AG04449 (cell line): ENCODE measurements around the gene LSM3.

Experiments used
- CTCF ChIA-PET: fragments of 350-600 bp; formaldehyde crosslinking; extraction: SDS; loops from one replicate; lab custom pipeline; 2021; ENCODE audit warnings: antibody characterized with exemption; lab: Yijun Ruan, JAX
- POLR2A ChIA-PET: fragments of 400-600, 350-600 bp; formaldehyde crosslinking; extraction: SDS; loops from one replicate; lab custom pipeline; 2020; ENCODE audit warnings: antibody characterized with exemption, inconsistent platforms; lab: Yijun Ruan, JAX
- DNase-seq: peaks from one replicate; pipeline ENCODE4 v3.0.0-alpha.2; 2010; ENCODE audit warnings: low read depth, low spot score
- H3K4me3 ChIP-seq: 2 replicates; pipeline ENCODE4 v1.5.1; 2011; ENCODE audit warnings: low read depth, mild to moderate bottlenecking, control low read depth, low read length
- TF ChIP-seq, protein P1 (sequence below): IDR thresholded peaks from one replicate; pipeline ENCODE4 v1.5.1; 2011; ENCODE audit warnings: mild to moderate bottlenecking, moderate library complexity, low read length, control low read depth, inconsistent platforms; ENCODE audit not compliant: insufficient read depth; ENCODE audit errors: missing control alignments

The LSM3 gene

DNA sequence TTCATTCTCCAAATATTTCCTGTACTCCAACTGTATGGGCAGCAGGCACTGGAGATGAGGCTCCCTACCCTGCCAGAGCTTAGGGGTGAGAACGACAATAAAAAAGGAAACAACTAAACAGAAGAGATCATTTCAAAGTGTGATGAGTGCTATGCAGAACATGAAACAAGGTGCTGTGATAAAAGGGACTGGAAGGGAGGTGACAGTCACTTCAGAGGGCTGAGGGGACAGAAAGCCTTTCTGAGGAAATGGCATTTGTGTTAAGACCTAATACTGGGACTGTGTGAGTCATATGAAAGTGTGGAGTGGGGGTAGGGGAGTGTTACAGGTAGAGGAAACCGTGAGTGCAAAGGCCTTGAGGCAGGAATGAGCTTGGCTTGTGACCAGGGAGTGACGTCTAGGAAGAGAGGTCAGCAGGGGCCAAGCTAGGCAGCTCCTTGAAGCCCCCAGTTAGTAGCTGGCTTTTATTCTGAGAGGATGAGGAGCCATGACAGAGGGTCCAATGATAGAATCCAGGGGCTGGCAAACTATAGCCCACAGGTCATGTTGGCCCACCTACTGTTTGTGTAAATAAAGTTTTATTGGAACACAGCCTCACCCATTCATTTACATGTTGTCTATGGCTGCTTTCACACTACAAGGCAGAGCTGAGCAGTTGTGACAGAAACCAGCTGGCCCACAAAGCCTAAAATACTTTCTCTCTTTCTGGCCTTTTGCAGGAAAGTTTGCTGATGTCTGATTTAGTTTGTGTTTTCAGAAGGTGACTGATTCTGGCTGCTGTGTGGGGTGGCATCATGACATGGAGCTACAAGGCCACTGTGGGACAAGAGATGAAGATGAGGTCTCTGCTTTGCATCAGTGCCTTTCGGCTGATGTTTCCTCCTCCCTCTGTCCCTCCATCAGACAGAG is 56.6 kb downstream of the LSM3 start:
- ChIA-PET POLR2A (no interaction called here), CTCF (interaction anchor here (1.0 to 4.1 kb wide), 4 partner anchors 10 to 32 kb away, joined by 3 to 22 read pairs (median 10); no protein-coding TSS in a partner anchor)
- H3K4me3 ChIP-seq: no peak overlapping the region
- TF ChIP-seq, protein P1, sequence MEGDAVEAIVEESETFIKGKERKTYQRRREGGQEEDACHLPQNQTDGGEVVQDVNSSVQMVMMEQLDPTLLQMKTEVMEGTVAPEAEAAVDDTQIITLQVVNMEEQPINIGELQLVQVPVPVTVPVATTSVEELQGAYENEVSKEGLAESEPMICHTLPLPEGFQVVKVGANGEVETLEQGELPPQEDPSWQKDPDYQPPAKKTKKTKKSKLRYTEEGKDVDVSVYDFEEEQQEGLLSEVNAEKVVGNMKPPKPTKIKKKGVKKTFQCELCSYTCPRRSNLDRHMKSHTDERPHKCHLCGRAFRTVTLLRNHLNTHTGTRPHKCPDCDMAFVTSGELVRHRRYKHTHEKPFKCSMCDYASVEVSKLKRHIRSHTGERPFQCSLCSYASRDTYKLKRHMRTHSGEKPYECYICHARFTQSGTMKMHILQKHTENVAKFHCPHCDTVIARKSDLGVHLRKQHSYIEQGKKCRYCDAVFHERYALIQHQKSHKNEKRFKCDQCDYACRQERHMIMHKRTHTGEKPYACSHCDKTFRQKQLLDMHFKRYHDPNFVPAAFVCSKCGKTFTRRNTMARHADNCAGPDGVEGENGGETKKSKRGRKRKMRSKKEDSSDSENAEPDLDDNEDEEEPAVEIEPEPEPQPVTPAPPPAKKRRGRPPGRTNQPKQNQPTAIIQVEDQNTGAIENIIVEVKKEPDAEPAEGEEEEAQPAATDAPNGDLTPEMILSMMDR: no peak
- DNase-seq: no peak

DNA sequence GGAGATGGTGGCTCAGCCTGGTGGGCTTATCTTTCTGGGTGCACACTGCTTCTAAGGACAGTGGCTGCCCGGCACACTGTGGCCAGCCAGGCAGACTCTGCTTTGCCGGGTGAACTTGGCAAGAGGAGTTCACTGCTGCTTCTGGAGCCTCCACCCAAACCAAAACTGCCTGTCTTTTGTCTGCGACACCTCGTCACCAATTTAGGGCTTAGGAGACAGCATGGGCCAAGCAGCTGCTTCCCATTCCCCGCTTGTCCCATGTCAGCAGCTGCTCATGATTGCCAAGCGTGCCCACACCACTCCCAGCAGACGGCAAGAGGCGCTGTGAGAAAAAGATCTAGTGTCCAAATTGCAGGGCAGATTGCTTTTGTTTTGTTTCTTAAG is 57.3 kb downstream of the LSM3 start:
- ChIA-PET POLR2A (interaction anchor here (1.1 kb wide), 1 partner anchor 24 kb away, joined by 3 read pairs; no protein-coding TSS in a partner anchor), CTCF (interaction anchor here (1.0 to 4.1 kb wide), 4 partner anchors 10 to 32 kb away, joined by 3 to 22 read pairs (median 10); no protein-coding TSS in a partner anchor)
- TF ChIP-seq, protein P1: no peak
- H3K4me3 ChIP-seq: no peak overlapping the region
- DNase-seq: no peak

DNA sequence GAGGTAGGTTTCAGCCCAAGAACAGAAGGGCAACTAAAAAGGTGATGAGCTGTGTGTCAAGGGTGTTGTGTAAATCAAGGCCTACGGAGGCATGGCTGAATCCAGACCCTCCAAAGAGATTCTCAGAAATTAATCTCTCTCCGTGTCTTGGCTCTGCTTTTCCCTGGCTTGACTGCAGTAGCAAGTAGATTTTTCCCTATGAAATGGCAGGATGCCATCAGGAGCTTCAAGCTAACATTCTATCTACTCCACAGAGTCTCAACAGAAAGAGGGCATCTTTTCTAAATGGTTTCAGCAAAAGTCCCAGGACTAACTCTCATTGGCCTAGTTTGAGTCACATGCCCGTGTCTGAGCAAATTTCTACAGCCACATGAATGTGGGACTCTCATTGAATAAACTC is 58.3 kb downstream of the LSM3 start:
- ChIA-PET POLR2A (interaction anchor here (1.1 kb wide), 1 partner anchor 25 kb away, joined by 3 read pairs; no protein-coding TSS in a partner anchor), CTCF (interaction anchor here (1.0 to 4.1 kb wide), 5 partner anchors 15 to 231 kb away, joined by 3 to 22 read pairs (median 4); no protein-coding TSS in a partner anchor)
- no peak for DNase-seq
- TF ChIP-seq, protein P1: no peak
- H3K4me3 ChIP-seq: no peak overlapping the region

DNA sequence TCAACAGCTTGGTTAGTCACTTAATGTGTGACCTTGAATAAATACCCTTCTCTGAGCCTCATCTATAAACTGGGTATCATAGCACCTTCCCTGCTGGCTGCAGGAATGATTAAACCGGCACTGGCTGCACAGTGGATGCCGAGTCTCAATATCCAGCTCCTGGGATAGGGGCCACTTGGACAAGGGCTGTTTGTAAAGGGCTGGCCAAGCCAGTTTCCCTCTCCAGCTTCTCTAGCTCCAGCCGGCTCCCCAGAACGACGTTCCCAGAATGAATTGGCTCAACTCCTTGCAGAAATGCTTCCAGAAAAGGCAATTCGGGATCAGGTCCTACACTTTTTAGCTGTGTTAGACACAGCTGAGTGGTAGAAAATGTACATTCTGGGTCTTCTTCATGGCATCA is 58.8 kb downstream of the LSM3 start:
- no peak overlapping the region for H3K4me3 ChIP-seq
- CTCF ChIA-PET: interaction anchor here (1.2 to 4.1 kb wide), 3 partner anchors 22 to 34 kb away, joined by 4 to 22 read pairs (median 18); no protein-coding TSS in a partner anchor
- DNase-seq: no peak
- TF ChIP-seq, protein P1: no peak
- POLR2A ChIA-PET: no interaction called here

DNA sequence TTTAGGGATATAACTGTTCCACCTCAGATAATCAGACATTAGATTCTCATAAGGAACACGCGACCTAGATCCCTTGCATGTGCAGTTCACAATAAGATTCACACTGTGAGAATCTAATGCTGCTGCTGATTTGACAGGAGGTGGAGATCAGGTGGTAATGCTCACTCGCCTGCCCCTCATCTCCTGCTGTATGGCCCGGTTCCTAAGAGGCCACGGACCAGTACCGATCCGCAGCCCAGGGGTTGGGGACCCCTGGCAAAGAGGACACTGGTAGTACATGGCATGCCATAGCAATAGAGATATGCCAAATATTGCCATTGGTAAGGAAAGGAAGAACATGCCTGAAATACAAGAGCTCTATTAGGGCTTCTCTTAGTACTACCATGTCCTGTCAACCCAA is 59.7 kb downstream of the LSM3 start:
- CTCF ChIA-PET: interaction anchor here (0.7 to 4.1 kb wide), 2 partner anchors 15 to 35 kb away, joined by 3 to 18 read pairs; no protein-coding TSS in a partner anchor
- H3K4me3 ChIP-seq: no peak overlapping the region
- TF ChIP-seq, protein P1: no peak
- POLR2A ChIA-PET: no interaction called here
- no peak for DNase-seq

DNA sequence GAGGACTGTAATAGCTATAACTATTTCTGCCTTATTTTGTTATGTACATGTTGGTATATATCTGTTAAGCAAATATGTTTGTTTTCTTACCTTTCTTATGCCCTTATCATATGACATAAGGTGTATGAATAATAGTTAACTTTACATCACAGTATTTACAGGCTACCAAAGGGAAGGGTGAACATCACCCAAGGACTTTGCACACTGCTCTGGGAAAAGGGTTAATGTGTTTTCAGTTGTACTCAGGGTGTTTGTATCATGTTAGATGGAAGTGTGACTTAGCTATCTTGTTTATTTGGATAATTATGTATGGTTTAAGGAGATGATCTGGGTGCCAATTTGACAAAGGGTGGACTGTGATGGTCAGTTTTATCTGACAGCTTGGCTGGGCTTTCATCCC is 60.3 kb downstream of the LSM3 start:
- H3K4me3 ChIP-seq: no peak overlapping the region
- POLR2A ChIA-PET: no interaction called here
- DNase-seq: no peak
- TF ChIP-seq, protein P1: no peak
- CTCF ChIA-PET: interaction anchor here (0.7 to 4.1 kb wide), 3 partner anchors 15 to 35 kb away, joined by 3 to 18 read pairs (median 4); no protein-coding TSS in a partner anchor
